Measurements from ENCODE around the gene MRPL3. TPM values are rescaled to one million over a fixed set of nuclear protein-coding genes. Genes with fewer than 3 reads are reported as not detected.

Gene MRPL3
- total RNA-seq, 1 donor from 2014 or later, result 77.7 TPM

DNA sequence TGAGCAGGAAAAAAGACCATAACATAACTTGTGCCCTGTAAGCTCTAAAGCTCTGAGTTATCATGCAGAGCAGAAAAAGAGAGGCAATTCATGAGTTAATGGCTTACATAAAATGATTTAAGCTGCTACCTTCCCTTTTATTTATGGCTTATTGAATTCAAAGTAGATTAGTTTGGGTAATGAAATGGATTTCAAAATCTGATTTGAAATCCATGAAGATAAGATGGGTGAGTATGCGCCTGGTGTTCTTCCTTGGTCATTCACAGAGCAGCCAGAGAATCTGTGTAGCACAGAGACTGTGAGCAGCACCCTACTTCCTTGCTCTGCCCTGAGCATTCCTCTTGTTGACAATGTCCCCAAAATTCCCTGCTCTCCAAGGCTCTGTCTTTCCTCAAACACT lies 36.2 kb upstream of the MRPL3 start:
- H3K27me3 Mint-ChIP-seq (ENCODE audit: low read depth), result peaks cover 22% of the 10 kb centered on the region
- no peaks in the 10 kb centered on the region for H3K9me3 Mint-ChIP-seq
- no peak overlapping the region for H3K27ac Mint-ChIP-seq
- H3K4me3 Mint-ChIP-seq, result no peak overlapping the region
- TF ChIP-seq, protein P1, sequence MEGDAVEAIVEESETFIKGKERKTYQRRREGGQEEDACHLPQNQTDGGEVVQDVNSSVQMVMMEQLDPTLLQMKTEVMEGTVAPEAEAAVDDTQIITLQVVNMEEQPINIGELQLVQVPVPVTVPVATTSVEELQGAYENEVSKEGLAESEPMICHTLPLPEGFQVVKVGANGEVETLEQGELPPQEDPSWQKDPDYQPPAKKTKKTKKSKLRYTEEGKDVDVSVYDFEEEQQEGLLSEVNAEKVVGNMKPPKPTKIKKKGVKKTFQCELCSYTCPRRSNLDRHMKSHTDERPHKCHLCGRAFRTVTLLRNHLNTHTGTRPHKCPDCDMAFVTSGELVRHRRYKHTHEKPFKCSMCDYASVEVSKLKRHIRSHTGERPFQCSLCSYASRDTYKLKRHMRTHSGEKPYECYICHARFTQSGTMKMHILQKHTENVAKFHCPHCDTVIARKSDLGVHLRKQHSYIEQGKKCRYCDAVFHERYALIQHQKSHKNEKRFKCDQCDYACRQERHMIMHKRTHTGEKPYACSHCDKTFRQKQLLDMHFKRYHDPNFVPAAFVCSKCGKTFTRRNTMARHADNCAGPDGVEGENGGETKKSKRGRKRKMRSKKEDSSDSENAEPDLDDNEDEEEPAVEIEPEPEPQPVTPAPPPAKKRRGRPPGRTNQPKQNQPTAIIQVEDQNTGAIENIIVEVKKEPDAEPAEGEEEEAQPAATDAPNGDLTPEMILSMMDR (IDR thresholded peaks at IDR 0.05; ENCODE audit: unreplicated experiment), result no peak
- no peaks in the 10 kb centered on the region for H3K4me1 Mint-ChIP-seq
- H3K36me3 Mint-ChIP-seq, result no peaks in the 10 kb centered on the region
- DNase-seq (ENCODE audit: low spot score in 2 of 2, unreplicated experiment in 2 of 2), result no peak

DNA sequence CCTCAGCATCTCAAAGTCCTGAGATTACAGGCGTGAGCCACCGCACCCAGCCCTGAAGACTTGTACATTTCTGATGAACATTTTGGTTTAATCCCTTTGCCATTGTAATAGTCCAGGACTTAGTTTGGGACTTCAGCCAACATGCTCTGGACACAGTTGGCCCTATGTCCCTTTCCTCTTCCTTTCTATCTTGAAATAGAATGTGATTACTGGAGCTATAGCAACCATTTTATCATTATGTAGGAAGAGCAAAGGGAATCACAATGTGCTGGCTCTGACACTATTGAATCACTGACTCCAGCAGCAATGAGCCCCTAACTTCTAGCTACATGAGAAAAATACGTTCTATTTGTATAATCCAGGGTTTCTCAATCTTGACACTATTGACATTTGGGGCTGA lies 34.8 kb upstream of the MRPL3 start:
- Mint-ChIP-seq H3K9me3 (no peaks in the 10 kb centered on the region), H3K27me3 (ENCODE audit: low read depth) (peaks cover 23% of the 10 kb centered on the region), H3K4me1 (no peaks in the 10 kb centered on the region), H3K27ac (no peak overlapping the region), H3K36me3 (no peaks in the 10 kb centered on the region), H3K4me3 (no peak overlapping the region)
- TF ChIP-seq, protein P1 (IDR thresholded peaks at IDR 0.05; ENCODE audit: unreplicated experiment), result no peak
- DNase-seq (ENCODE audit: low spot score in 2 of 2, unreplicated experiment in 2 of 2), result no peak

DNA sequence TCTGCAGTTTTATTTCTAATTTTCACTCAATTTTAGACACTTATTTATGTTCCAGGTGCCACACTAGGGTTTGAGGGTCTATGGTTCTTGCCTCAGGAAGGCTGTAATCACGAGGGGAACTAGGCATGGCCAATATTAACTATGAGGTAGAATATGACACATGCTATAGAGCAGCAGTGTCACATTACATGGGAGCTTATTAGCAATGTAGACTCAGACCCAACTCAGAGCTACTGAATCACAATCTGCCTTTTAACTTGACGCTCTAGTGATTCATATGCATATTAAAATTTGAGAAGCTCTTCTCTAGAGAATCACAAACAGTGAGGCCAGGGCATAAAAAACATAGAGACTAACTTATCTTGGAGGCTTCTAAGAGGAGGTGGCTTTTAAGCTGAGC lies 32.8 kb upstream of the MRPL3 start:
- Mint-ChIP-seq H3K9me3 (no peaks in the 10 kb centered on the region), H3K4me3 (no peak overlapping the region), H3K4me1 (no peaks in the 10 kb centered on the region), H3K27me3 (ENCODE audit: low read depth) (peaks cover 31% of the 10 kb centered on the region), H3K36me3 (no peaks in the 10 kb centered on the region), H3K27ac (no peak overlapping the region)
- DNase-seq (ENCODE audit: low spot score in 2 of 2, unreplicated experiment in 2 of 2), result no peak
- TF ChIP-seq, protein P1 (IDR thresholded peaks at IDR 0.05; ENCODE audit: unreplicated experiment), result no peak

DNA sequence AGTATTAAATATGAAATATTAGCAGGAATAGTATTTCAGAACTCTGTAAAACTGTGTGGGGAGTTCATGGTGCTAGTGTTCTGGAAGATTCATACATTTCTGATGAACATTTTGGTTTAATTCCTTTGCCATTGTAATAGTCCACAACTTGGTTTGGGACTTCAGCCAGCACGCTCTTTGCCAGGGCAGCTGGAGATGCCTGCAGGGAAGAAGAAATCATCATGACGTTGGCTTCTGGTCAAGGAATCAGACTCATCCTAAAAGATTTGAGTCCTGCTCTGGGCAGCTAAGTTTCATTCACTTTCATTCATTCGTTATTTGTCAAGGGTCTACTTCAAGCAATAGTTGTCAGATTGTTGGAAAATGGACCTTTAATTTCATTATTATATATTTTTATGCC lies 32.4 kb upstream of the MRPL3 start:
- H3K9me3 Mint-ChIP-seq, result no peaks in the 10 kb centered on the region
- H3K27ac Mint-ChIP-seq, result no peak overlapping the region
- DNase-seq (ENCODE audit: low spot score in 2 of 2, unreplicated experiment in 2 of 2), result no peak
- TF ChIP-seq, protein P1 (IDR thresholded peaks at IDR 0.05; ENCODE audit: unreplicated experiment), result no peak
- peaks cover 31% of the 10 kb centered on the region for H3K27me3 Mint-ChIP-seq (ENCODE audit: low read depth)
- H3K36me3 Mint-ChIP-seq, result no peaks in the 10 kb centered on the region
- H3K4me3 Mint-ChIP-seq, result no peak overlapping the region
- no peaks in the 10 kb centered on the region for H3K4me1 Mint-ChIP-seq

DNA sequence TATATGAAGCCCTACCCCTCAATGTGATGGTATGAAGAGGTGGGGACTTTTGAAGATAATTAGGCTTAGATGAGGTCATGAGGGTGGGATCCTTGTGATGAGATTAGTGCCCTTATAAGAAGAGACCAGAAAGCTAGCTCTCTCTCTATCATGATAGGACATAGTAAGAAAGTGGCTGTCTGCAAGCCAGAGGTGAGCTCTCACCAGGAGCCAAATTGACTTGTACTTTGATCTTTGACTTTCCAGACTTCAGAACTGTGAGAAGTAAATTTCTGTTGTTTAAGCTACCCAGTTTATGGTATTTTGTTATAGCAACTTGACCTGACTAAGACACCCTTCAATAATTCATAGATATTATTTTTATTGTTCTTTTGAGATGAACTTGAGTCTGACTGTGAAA lies 29.9 kb upstream of the MRPL3 start:
- Mint-ChIP-seq H3K4me3 (no peak overlapping the region), H3K27ac (no peak overlapping the region), H3K4me1 (no peaks in the 10 kb centered on the region), H3K9me3 (no peaks in the 10 kb centered on the region), H3K36me3 (no peaks in the 10 kb centered on the region), H3K27me3 (ENCODE audit: low read depth) (peaks cover 41% of the 10 kb centered on the region)
- TF ChIP-seq, protein P1 (IDR thresholded peaks at IDR 0.05; ENCODE audit: unreplicated experiment), result no peak
- no peak for DNase-seq (ENCODE audit: low spot score in 2 of 2, unreplicated experiment in 2 of 2)

DNA sequence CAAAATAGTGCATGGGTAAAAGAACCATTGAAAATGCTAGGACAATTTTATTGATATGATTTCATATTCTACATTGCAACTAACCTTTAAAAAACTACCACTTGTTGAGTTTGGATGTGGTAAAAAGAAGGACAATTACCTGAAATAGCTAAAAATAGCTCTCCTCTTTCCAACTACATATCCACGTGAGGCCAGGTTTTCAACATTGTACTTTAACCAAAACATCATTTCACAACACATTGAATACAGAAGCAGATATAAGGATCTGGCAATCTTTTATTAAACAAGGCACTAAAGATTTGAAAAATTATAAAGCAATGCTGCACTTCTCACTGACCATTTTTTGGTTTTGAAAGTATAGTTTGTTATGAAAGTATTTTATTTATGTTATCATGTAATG lies 28.1 kb upstream of the MRPL3 start:
- H3K27ac Mint-ChIP-seq, result no peak overlapping the region
- TF ChIP-seq, protein P1 (IDR thresholded peaks at IDR 0.05; ENCODE audit: unreplicated experiment), result no peak
- no peak overlapping the region for H3K4me3 Mint-ChIP-seq
- H3K4me1 Mint-ChIP-seq, result no peaks in the 10 kb centered on the region
- H3K9me3 Mint-ChIP-seq, result no peaks in the 10 kb centered on the region
- no peak for DNase-seq (ENCODE audit: low spot score in 2 of 2, unreplicated experiment in 2 of 2)
- H3K27me3 Mint-ChIP-seq (ENCODE audit: low read depth), result peaks cover 41% of the 10 kb centered on the region
- H3K36me3 Mint-ChIP-seq, result no peaks in the 10 kb centered on the region

All from mesothelial cell of epicardium (in vitro differentiated cells).